ENCODE measurements around the gene KCNQ2.
"Not testable (repeated sequence)": the region's sequence is repeated elsewhere in the genome, so short reads cannot be mapped to it uniquely, and the experiment has no call there.

DNA sequence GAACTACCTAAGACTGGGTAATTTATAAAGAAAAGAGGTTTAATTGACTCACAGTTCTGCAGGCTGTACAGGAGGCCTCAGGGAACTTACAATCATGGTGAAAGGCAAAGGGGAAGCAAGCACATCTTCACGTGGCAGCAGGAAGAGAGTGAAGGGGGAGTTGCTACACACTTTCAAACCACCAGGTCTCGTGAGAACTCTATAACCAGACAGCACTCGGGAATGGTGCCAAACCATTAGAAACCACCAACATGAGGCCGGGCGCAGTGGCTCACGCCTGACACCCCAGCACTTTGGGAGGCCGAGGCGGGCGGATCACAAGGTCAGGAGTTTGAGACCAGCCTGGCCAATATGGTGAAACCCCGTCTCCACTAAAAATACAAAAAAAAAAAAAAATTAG lies 42.1 kb upstream of the KCNQ2 start:
- TF ChIP-seq, protein P1, sequence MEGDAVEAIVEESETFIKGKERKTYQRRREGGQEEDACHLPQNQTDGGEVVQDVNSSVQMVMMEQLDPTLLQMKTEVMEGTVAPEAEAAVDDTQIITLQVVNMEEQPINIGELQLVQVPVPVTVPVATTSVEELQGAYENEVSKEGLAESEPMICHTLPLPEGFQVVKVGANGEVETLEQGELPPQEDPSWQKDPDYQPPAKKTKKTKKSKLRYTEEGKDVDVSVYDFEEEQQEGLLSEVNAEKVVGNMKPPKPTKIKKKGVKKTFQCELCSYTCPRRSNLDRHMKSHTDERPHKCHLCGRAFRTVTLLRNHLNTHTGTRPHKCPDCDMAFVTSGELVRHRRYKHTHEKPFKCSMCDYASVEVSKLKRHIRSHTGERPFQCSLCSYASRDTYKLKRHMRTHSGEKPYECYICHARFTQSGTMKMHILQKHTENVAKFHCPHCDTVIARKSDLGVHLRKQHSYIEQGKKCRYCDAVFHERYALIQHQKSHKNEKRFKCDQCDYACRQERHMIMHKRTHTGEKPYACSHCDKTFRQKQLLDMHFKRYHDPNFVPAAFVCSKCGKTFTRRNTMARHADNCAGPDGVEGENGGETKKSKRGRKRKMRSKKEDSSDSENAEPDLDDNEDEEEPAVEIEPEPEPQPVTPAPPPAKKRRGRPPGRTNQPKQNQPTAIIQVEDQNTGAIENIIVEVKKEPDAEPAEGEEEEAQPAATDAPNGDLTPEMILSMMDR (IDR thresholded peaks at IDR 0.05): not testable (repeated sequence)
- not testable (repeated sequence) for TF ChIP-seq EP300 (IDR thresholded peaks at IDR 0.05)
